Loucy (cell line): Measurements from ENCODE around the gene PIK3C3.

Source experiments
- H2AFZ ChIP-seq: fragments of 200-600 bp; sonication (generic); 2 replicates; pipeline ENCODE4 v1.6.0; 2016; ENCODE audit warnings: antibody characterized with exemption, mild to moderate bottlenecking, low read length, moderate library complexity
- H3F3A ChIP-seq: fragments of 200-600 bp; 2 replicates; pipeline ENCODE4 v1.6.0; 2016; ENCODE audit warnings: antibody characterized with exemption, low read depth, mild to moderate bottlenecking
- H3K27me3 ChIP-seq: fragments of 200-600 bp; sonication (generic); 2 replicates; pipeline ENCODE4 v1.6.1; 2014; ENCODE audit warnings: low read length, mild to moderate bottlenecking; ENCODE audit not compliant: insufficient read depth, poor library complexity, severe bottlenecking
- H3K36me3 ChIP-seq: fragments of 200-600 bp; sonication (generic); 2 replicates; pipeline ENCODE4 v1.6.1; 2016; ENCODE audit warnings: low read length; ENCODE audit not compliant: insufficient read depth
- H3K4me1 ChIP-seq: fragments of 200-600 bp; sonication (generic); 2 replicates; pipeline ENCODE4 v1.5.1; 2014; ENCODE audit warnings: low read length, mild to moderate bottlenecking; ENCODE audit not compliant: insufficient read depth, poor library complexity, severe bottlenecking
- H3K4me2 ChIP-seq: fragments of 200-600 bp; sonication (generic); 2 replicates; pipeline ENCODE4 v1.6.0; 2014; ENCODE audit warnings: antibody characterized with exemption, low read length, low read depth, mild to moderate bottlenecking; ENCODE audit not compliant: poor library complexity, severe bottlenecking
- H3K4me3 ChIP-seq: fragments of 200-600 bp; sonication (generic); 2 replicates; pipeline ENCODE4 v1.5.1; 2014; ENCODE audit warnings: low read length, mild to moderate bottlenecking, mixed read lengths; ENCODE audit not compliant: poor library complexity, severe bottlenecking
- H3K79me2 ChIP-seq: fragments of 200-600 bp; sonication (generic); 2 replicates; pipeline ENCODE4 v1.6.1; 2014; ENCODE audit warnings: low read length; ENCODE audit not compliant: insufficient read depth
- H3K9ac ChIP-seq: fragments of 200-600 bp; sonication (generic); 2 replicates; pipeline ENCODE4 v1.6.0; 2014; ENCODE audit warnings: mild to moderate bottlenecking, low read depth, low read length, moderate library complexity; ENCODE audit not compliant: poor library complexity, severe bottlenecking
- H3K9me2 ChIP-seq: fragments of 200-600 bp; sonication (generic); replicated peaks from 2 replicates; pipeline ENCODE4 v1.6.1; 2016; ENCODE audit warnings: low read depth, low read length, mixed read lengths
- H3K9me3 ChIP-seq: fragments of 200-600 bp; sonication (generic); 2 replicates; pipeline ENCODE4 v1.6.1; 2014; ENCODE audit warnings: mild to moderate bottlenecking, antibody characterized with exemption, low read length, low read depth; ENCODE audit not compliant: insufficient read depth
- H4K20me1 ChIP-seq: fragments of 200-600 bp; sonication (generic); 2 replicates; pipeline ENCODE4 v1.6.0; 2014; ENCODE audit warnings: antibody characterized with exemption, low read length, mild to moderate bottlenecking; ENCODE audit not compliant: insufficient read depth, poor library complexity, severe bottlenecking
- EZH2phosphoT487 ChIP-seq: fragments of 200-600 bp; IDR thresholded peaks from 2 replicates; pipeline ENCODE4 v1.6.1; 2018; ENCODE audit warnings: antibody characterized with exemption, mild to moderate bottlenecking, moderate library complexity, borderline replicate concordance
- TF ChIP-seq, protein P1 (sequence below): fragments of 200-600 bp; sonication (generic); conservative IDR thresholded peaks from 2 replicates; pipeline ENCODE4 v1.5.1; 2014; ENCODE audit warnings: mild to moderate bottlenecking, antibody characterized with exemption, low read length

Gene PIK3C3

DNA sequence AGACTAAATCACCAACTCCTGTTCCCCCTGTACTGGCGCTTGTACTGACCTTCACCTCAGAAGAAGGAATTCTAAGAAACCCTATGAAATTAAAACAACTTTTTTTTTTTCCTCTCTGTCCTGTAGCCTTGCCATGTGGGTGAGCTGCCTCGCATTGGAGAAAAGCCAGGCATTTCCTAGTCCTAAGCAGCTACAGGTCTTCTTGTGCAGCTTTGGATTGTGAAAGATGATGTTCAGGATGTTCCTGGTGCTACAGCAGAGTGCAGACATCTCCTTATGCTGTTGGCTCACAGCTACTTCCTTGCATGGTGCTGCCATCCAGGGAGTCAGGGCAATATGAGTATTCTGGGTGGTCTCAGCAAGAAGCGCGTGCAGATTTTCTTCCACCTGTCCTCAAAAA is 11.9 kb downstream of the PIK3C3 start:
- peak overlapping the region; percentile 37 for H3K4me2 ChIP-seq
- H3K36me3 ChIP-seq = peaks cover 59% of the 10 kb centered on the region
- no peak overlapping the region for H2AFZ ChIP-seq
- peak overlapping the region; percentile 2 for H3K9ac ChIP-seq
- peaks cover 75% of the 10 kb centered on the region for H3K4me1 ChIP-seq
- H3K9me2 ChIP-seq = no peaks in the 10 kb centered on the region
- peaks cover 18% of the 10 kb centered on the region for H4K20me1 ChIP-seq
- H3F3A ChIP-seq = peaks cover 4% of the 10 kb centered on the region; the same call in 1 of the 2 replicates
- no peak overlapping the region for H3K4me3 ChIP-seq
- peaks cover 97% of the 10 kb centered on the region for H3K79me2 ChIP-seq
- H3K27me3 ChIP-seq = no peaks in the 10 kb centered on the region
- no peaks in the 10 kb centered on the region for H3K9me3 ChIP-seq
- TF ChIP-seq, protein P1, sequence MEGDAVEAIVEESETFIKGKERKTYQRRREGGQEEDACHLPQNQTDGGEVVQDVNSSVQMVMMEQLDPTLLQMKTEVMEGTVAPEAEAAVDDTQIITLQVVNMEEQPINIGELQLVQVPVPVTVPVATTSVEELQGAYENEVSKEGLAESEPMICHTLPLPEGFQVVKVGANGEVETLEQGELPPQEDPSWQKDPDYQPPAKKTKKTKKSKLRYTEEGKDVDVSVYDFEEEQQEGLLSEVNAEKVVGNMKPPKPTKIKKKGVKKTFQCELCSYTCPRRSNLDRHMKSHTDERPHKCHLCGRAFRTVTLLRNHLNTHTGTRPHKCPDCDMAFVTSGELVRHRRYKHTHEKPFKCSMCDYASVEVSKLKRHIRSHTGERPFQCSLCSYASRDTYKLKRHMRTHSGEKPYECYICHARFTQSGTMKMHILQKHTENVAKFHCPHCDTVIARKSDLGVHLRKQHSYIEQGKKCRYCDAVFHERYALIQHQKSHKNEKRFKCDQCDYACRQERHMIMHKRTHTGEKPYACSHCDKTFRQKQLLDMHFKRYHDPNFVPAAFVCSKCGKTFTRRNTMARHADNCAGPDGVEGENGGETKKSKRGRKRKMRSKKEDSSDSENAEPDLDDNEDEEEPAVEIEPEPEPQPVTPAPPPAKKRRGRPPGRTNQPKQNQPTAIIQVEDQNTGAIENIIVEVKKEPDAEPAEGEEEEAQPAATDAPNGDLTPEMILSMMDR = no peak
- no peak for TF ChIP-seq EZH2phosphoT487

DNA sequence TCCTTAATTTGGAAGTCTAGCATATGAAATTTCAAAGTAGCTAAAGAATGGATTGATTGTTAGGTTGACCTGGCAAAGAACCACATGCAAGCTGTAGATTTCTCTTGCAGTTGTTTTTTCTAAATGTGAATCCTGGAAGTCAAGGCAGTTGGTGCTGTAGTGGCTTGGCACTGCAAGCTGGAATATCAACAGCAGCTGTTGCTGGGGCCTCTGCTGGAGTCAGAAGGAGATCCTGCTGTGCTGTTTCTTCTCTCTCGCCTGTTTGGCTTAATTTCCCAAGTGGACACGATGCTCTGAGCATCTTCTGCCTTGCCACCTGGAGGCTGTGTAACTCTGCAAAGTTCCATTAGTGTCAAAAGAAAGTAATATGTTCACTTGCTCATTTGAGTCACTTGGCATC is 12.6 kb downstream of the PIK3C3 start:
- Histone ChIP-seq H3K79me2 (peaks cover 97% of the 10 kb centered on the region), H3K27me3 (no peaks in the 10 kb centered on the region), H3F3A (peaks cover 4% of the 10 kb centered on the region; the same call in 1 of the 2 replicates), H3K9me3 (no peaks in the 10 kb centered on the region), H3K9ac (peak overlapping the region; percentile 2), H3K4me2 (peak overlapping the region; percentile 37), H3K9me2 (no peaks in the 10 kb centered on the region), H4K20me1 (peaks cover 15% of the 10 kb centered on the region), H3K4me3 (no peak overlapping the region), H3K4me1 (peaks cover 75% of the 10 kb centered on the region), H3K36me3 (peaks cover 56% of the 10 kb centered on the region), H2AFZ (no peak overlapping the region)
- no peak for TF ChIP-seq EZH2phosphoT487
- TF ChIP-seq, protein P1 = no peak

DNA sequence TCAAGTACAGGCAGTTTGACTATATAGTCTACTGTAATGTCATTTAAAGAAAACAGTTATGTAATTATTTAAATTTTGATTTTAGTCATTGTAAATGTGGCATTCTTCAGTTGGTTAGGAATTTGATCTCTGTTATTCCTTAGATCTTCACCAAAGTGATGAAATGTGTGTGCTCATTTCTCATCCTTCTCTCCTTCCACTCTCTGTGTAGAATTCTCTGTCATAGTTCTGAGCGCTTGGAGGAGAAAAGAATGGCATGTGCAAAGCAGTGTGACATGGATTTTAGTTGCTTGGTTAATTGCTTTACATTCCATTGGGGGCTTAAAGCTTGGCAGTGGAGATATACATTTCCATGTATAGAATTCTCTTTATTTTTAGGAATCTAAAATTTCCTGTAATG is 14.8 kb downstream of the PIK3C3 start:
- H4K20me1 ChIP-seq = peaks cover 4% of the 10 kb centered on the region
- H3K4me2 ChIP-seq = peak overlapping the region; percentile 4
- H3F3A ChIP-seq = peaks cover 4% of the 10 kb centered on the region; the same call in 1 of the 2 replicates
- peaks cover 79% of the 10 kb centered on the region for H3K4me1 ChIP-seq
- no peaks in the 10 kb centered on the region for H3K27me3 ChIP-seq
- peaks cover 51% of the 10 kb centered on the region for H3K36me3 ChIP-seq
- peaks cover 95% of the 10 kb centered on the region for H3K79me2 ChIP-seq
- H3K4me3 ChIP-seq = no peak overlapping the region
- no peak overlapping the region for H2AFZ ChIP-seq
- no peaks in the 10 kb centered on the region for H3K9me3 ChIP-seq
- TF ChIP-seq, protein P1 = no peak
- TF ChIP-seq EZH2phosphoT487 = no peak
- H3K9ac ChIP-seq = no peak overlapping the region
- H3K9me2 ChIP-seq = no peaks in the 10 kb centered on the region
